Fibroblast of upper back skin (primary cell): ENCODE results near the gene TIAL1.
"Not testable (repeated sequence)": the region's sequence is repeated elsewhere in the genome, so short reads cannot be mapped to it uniquely, and the experiment has no call there.

ENCODE experiments used
- DNase-seq: peaks from one replicate; pipeline ENCODE4 v3.0.0-alpha.2; 2013

TIAL1 gene

DNA sequence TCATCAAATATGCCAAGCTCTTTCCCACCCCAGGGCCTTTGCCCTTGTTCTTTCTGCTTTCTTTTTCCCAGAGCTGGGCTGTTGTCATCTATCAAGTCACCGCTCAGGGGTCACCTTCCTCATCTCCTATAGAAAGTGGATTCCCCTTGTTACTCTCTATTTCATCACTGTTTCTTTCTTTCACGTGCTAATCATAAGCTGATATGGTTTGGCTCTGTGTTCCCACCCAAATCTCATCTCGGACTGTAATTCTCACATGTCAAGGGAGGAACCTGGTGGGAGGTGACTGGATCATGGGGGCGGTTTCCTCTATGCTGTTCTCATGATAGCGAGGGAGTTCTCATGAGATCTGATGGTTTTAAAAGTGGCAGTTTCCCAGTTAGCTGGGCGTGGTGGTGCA, 17.0 kb upstream of the TIAL1 start:
- no peak for DNase-seq

DNA sequence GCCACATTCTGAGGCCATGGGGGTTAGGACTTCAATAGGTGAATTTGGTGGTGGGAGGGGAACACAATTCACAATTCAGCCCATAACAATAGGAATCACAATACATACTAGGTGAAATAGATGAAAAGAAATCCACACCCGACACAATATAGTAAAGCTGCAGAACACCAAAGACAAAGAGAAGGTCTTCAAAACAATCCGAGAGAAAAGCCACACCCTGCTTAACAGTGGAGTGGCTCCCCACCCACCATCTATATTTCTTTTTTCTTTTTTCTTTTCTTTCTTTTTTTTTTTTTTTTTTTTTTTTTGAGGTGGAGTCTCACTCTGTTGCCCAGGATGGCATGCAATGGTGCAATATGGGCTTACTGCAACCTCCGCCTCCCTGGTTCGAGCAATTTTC, 14.7 kb upstream of the TIAL1 start:
- DNase-seq, result no peak

DNA sequence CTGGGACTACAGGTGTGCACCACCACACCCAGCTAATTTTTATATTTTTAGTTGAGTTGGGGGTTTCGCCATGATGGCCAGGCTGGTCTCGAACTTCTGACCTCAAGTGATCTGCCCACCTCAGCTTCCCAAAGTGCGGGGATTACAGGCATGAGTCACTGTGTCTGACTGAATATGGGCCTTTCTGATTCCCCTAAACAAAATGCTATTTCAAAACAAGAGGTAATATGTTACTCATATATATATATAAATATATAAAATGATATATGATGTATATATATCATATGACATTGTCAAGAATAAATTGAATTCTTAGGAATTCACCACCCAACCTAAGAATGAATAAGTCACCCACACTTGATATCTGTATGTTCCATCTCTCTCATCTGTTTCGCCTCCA, 12.8 kb upstream of the TIAL1 start:
- no peak for DNase-seq

DNA sequence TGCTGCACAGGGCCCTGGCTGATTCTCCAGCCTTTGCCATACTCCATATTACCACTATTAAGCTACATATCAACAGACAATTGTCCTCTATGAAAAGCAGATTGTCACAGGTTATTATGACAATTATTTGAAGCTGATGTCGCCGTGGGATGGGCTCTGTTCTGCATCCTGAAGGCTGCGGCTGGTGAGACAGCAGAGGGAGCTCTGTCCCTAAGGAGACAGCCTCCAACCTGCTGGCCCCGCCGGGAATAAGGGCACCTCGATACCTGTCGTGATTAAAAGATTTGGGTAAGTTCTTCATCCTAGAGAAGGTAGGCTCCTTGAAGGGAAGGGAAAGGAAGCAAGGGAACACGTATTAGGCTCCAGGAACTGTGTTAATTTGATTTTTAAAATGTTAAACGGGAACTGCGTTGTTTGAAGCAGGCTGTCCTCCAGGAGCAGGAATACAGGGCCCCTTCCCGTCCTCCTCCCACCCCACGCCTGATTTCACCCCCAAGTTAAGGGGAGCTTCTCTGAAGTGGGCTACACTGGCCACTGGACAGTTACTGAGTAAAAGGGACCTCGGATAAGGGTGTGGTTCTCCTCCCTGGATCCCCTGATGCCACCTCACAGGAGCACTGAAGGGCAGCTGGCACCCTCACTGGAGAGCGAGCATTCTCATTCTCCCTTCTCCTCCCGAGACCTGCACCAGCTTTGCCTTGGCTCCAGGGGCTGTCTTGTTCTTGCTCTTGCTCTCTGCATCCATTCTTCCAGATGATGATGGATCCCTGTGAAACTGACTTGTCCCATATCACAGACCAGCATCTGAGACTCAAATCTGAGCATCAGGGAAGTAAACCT, 11.8 kb upstream of the TIAL1 start:
- DNase-seq, result peak; percentile 8

DNA sequence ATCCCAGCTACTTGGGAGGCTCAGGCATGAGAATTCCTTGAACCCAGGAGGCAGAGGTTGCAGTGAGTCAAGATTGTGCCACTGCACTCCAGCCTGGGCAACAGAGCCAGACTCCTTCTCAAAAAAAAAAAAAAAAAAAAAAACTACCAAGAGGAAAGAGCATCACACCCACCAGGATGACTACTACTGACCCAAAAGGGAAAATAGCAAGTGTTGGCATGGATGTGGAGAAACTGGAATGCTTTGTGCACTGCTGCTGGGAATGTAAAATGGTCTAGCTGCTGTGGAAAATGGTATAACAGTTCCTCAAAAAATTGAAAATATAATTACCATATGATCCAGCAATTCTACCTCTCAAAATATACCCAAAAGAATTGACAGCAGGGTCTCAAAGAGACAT, 7.7 kb upstream of the TIAL1 start:
- no peak for DNase-seq

DNA sequence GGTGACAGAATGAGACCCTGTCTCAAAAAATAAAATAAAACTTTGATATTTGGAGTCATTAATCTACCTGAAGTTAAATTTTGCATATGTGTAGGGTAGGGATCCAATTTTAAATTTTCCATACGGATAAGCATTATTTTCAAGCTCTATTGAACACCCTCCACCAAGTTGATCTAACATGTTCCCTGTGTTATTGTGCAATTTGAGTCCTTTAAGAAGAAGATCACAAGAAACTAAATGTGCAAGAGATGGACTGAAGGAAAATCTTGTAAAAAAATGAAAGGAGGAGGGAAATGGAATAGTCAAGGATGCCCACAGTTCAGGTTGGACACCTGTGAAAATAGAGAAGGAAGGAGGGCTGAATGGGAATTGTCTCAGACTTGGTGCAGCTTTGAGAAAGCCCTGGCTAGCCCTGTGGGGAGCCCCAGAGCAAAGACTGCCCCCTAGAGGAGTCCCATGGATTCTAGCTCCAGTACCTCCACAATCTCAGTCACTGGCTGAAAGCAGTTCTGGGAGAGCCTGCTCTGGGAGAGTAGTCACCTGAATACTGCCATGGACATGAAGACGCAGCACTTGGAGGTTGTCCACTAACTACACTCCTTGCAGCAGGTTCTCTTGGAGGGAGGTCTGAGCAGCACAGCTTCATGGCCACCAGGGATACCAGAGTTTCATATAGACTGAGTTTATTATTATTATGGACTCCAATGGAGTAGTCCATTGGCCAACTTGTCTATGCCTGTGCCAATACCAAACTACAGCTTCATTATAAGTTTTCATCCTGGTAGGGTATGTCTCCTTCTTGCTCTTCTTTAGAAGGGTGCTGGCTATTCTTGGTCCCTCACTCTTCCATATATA, 5.7 kb upstream of the TIAL1 start:
- peak; percentile 11 for DNase-seq

DNA sequence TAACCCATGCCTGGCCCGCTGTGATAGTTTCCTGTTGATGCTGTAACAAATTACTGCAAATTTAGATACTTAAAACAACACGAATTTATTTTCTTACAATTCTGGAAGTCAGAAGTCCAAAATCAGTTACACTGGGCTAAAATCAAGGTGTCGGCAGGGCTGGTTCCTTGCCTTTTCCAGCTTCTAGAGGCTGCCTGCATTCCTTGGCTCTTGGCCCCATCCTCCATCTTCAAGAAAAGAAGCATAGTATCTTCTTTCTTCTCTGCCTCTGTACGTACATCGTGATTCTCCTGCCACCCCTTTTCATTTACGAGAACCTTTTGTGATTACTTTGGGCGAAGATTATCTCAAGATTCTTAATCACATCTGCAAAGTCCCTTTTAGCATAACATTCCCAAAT, 1.6 kb upstream of the TIAL1 start:
- no peak for DNase-seq

DNA sequence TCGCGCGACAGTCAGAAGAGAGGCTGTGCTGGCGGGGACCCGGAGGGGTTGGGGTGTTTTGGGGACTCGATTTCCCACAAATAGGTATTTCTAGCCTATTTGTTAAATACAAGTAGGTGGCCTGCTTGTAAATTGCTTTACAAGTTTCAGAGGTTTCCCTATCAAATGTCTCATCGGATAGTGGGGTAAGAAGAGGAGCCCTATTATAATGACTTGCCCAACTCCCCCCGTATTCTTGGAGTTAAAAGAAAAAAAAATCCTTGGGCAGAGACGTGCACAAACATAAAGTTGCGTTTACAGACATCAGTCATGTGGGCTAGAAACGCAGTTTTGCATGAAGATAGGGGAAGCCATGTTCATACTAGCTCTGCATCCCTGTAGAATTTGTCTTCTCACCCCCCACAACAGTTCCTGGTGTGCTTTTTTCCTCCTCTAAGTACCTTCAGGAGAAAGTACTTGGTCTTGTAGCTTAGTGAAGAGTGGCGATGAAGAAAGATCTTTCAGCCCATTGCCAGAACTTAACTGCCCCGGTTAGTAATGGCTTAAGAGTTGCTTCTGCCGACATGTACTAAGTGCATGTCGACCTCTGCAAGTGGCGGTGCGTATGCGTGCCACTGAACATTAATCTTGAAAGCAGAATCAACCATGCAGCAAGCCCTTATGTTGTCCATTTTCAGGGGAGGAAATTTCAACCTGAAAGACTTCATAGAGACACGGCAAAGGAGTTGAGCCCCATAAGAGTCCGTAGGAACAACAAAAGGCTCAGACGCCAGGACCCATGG, 832 bp upstream of the TIAL1 start:
- no peak for DNase-seq

DNA sequence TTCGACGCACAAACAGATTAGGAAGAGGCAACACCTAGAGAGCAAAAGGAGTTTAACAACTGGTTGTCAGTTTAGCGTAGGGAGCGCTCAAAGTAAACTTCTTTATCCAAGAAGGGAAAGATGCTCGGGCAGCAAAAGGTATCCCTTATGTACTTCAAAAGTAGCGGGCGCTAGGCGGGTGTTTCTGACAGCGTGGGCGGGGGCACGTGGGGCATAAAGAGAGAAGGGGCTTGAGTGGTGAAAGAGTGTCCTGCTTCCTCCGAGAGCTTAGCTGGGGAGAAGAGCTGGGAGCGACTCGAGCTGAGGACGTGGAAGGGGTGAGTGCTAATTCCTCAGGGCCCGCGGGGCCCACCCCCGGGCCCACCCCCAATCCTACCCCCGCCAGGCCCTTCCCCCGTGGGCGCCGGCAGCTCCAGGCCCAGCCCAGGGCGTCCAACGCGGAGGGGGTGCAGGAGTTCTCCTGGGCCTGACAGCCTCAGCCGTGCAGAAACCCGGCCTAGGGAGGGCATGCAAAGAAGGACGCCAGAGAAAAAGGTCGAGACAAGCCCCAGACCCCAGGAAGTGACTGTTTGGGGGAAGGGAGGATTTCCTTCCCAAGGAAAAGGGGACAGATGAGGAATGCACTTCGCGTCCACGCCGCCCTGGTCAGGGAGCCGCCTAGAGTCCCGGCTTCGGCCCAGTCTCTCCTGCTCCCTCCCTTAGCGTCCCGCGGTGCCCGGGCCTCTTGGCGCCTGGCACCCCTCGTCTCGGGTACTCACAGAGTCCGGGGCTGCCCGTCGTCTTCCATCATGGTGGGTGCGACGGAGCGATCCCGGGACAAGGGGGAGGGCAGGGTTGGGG, 868 bp downstream of the TIAL1 start:
- DNase-seq, result peak; percentile 45

DNA sequence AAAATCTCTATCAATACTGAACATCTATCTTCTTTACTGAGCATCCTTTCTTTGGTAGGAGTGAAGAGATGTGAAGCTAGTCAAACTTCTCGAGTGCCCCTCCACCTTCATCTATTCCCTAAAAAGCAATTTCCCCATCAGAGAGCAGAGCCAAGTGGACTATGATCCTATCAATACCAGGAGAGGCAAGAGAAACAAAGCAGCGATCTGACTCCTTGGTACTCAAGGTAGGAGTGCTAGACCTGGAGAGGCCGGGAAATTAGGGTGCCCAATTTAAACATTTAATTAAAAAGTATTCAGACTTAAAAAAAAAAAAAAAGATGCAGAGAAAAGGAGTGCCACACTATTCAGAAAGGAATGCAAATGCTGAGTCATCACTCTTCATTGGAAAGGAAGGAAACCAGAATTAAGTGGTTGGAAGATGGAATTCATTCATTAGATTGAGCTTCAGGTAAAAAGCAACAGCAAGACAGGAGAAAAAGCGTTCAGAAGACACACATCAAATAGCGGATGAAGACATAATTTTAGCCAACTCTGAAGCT, 1.6 kb downstream of the TIAL1 start:
- peak; percentile 68 for DNase-seq

DNA sequence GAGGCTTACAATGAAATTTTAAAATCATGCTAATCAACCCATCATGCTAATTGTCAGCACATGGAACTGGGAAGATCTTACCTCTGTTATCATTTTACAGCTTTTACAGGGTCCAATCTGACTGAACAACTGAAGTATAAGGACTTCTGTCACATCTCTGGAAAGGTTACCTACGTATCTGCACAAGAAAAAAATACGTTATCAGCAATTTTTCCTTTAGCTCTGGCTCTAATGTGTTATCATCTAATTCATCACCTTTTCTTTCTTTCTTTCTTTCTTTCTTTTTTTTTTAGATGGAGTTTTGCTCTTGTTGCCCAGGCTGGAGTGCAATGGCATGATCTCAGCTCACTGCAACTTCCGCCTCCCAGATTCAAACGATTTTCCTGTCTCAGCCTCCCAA, 8.7 kb downstream of the TIAL1 start:
- DNase-seq, result no peak

DNA sequence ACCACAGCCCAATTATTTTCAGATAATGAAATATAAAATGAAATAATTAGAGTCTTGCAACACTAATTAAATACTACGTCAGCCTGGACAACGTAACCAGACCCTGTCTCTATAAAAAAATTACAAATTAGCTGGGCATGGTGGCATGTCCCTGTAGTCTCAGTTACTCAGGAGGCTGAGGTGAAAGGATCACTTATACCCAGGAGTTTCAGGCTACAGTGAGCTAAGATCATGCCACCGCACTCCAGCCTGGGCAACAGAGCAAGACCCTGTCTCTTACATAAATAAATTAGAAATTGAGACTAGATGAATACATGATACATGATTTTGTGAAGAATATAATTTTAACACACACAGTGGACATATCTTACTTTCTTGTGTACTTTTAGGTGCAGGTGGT, 18.4 kb downstream of the TIAL1 start:
- DNase-seq, result no peak

DNA sequence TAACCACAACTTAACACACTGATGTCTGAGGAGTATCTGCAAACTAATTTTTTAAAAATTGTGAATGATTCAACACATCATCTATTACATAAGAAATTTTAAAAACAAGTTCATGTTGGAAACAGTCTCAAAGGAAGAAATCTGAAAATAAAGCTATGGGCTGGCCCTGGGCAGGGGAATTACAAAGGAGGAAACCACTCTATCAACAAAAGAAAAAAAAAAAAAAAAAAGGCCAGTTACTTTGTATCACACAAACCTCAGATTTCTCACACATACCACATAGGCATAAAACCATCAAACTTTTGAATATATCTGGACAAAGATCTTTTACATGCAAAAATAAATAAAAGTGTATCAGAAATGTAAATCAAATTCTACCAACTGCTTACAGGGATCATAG, 20.8 kb downstream of the TIAL1 start:
- no peak for DNase-seq

DNA sequence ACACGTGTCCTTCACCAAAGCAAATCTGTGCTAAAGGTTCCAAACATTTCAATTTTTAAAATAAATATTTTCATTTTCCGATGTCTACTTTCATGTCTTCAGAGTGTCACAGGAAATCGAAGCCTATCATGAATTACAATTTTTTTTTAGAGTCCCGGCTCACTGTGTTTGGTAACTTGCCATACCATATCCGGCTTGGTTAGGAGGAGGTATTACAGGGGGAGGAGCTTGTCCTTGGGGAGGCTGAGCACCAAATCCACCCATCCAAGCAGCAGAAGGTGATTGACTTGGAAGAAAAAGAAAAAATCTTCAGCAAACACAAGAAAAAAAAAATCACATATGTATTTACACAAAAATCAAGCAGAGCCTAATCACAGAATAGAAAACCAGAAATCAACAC, 21.3 kb downstream of the TIAL1 start:
- peak; percentile 34 for DNase-seq

DNA sequence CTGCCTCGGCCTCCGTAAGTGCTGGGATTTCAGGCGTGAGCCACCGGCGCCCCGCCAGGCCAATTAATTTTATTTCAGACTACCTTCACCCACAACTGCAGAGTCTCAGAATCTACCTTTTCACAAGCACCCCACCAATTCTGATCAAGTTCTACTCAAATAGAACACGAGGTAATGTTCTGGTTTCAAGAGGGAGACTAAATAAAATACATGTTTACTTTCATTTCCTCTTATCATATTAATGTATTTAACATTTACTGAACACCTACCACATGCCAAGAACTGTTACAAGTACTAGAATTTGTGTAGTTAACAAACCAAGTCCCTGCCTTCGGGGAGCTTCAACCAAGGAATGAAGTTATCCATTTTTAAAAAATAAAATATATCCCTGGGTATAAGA, 28.8 kb downstream of the TIAL1 start:
- DNase-seq, result no peak

DNA sequence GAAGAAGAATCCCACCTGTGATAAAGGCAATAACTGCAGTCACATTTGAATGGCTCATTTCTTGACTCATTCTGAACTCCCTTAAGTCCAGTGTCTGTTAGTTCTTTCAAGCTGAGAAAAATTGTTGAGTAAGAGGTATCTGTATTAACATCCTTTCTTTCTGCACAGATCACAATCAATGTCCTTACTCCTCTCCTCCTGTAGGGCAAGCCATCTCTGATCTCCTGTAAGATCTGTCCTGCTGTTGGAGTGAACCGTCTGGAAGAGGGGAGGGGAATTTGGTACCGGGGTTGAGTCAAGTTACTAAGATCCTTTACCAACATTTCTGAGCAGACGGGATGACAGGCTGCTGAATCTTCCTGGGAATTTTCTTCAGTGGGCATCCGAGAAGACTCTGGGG, 34.7 kb downstream of the TIAL1 start:
- DNase-seq, result no peak

DNA sequence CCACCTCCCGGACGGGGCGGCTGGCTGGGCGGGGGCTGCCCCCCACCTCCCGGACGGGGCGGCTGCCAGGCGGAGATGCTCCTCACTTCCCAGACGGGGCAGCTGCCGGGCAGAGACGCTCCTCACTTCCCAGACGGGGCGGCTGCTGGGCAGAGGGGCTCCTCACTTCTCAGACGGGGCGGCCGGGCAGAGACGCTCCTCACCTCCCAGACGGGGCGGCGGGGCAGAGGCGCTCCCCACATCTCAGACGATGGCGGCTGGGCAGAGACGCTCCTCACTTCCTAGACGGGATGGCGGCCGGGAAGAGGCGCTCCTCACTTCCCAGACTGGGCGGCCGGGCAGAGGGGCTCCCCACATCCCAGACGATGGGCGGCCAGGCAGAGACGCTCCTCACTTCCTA, 37.3 kb downstream of the TIAL1 start:
- DNase-seq, result not testable (repeated sequence)

DNA sequence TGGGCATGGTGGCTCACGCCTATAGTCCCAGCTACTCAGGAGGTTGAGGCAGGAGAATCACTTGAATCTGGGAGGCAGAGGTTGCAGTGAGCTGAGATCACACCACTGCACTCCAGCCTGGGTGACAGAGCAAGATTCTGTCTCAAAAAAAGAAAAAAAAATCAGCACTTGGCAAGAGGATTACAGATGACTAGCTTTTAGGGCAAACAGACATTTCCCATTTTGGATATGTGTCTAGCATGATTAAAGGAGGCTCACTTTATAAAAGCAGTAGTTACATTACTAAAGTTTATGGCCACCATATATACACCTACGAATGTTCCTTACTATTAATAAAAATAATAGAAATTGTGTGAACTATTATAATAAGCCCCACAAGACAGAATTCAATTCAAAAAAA, 40.7 kb downstream of the TIAL1 start:
- DNase-seq, result not testable (repeated sequence)

DNA sequence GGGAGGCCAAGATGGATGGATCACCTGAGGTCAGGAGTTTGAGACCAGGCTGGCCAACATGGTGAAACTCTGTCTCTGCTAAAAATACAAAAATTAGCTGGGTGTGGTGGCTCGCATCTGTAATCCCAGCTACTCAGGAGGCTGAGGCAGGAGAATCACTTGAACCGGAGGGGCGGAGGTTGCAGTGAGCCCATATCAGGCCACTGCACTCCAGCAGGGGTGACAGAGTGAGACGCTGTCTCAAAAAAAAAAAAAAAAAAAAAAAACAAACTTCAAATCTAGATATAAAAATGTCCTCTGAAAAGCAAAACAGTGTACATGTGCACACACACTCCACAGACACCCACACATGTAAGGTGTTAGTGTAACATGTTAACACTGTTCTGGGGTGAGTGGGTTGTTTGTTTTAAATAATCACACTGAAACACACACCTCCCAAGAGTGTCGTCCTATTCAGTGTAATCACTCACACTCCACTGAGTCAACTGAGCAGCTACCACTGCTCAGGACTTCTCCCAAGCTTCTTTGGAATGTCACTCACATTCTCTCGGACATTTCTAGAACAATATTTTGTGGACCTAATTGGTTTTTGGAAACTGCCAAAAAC, 41.5 kb downstream of the TIAL1 start:
- no peak for DNase-seq

DNA sequence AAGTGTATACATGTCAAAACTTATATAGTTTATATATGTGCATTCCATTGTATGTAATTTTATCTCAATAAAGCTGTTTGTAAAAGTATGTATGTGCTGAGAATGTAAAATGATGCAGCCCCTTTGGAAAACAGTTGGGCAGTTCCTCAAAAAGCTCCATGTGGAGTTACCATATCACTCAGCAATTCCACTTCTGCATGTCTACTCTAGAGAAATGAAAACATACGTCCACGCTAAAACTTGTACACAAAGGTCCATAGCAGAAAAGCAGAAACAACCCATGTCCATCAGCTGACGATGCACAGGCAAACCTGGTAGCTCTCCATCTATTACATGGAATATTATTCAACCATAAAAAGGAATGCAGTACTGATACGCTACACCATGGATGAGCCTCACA, 45.9 kb downstream of the TIAL1 start:
- no peak for DNase-seq

DNA sequence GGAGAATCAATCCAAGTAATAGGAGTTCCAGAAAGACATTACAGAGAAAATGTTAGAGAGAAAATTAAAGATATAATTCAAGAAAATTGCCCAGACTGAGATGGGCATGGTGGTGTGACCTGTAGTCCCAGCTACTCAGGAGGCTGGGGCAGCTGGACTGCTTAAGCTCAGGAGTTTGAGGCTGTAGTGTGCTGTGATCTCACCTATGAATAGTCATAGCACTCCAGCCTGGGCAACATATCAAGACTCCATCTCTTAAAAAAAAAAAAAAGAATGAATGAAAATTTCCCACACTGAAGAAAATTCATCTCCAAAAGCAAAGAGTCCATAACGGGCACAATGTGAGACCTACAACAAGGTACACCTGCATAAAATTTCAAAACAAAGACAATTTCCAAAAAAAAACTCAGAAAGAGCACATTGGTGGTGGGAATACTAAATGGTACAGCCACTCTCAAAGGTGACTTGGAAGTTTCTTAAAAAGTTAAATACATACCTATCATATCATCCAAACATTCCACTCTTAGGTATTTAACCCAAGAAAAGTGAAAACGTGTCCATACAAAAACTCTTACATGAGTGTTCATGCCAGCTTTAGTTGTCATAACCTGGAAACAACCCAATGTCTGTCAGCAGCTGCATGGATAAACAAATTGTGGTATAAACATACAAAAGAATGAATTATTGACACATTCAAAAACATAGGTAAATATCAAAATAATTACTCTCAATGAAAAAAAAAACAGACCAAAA, 47.3 kb downstream of the TIAL1 start:
- DNase-seq, result no peak
